Measurements from ENCODE around the gene FBXO44. TPM values are rescaled to one million over a fixed set of nuclear protein-coding genes. Genes with fewer than 3 reads are reported as not detected.

FBXO44 gene
- total RNA-seq, 1 donor from 2014 or later = 24.2 TPM

DNA sequence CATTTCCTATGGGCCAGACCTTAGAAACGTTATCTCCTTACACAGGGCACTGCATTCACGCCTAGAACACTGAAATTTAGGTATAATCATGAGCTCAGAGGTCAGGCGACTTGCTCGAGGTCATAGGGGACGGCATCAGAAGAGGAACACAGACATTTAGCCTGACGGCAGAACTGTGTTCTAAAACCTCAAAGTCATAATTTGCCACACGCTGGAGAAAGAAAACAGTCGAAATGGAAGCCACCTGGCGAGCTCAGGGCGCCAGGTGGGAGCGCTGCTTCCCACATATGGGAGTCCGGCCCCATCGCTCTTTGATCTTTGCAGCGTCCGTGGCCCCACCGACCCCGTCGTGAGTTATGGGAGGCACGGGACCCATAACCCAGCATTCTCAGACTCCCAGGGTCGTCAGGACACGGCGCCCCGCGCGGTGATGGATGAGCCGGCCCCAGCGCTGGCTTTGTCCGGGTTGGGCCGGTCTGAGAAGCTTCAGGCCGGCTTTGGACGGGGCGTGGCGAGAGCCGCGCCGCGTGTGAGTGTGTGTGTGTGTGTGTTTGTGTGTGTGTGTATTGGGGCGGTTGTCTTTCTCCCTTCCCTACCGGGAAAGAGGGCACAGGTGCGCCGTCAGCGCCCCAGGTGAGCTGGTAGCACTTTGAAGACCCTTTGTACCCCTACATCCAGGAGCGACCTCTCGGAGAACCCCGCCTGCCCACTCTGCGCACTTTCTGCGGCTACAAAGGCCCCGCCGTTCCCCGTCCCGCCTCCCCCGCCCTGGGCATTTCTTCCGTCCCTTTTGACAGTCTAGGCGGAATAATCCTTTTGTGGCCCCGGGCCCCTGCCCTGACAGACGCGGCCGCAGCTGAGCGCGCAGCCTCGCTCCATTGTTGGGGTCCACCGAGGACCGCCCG, 36.0 kb downstream of the FBXO44 start:
- Mint-ChIP-seq H3K36me3 (ENCODE audit: low read depth) (no peaks in the 10 kb centered on the region), H3K4me3 (peak overlapping the region; percentile 13), H3K27ac (no peak overlapping the region), H3K9me3 (no peaks in the 10 kb centered on the region), H3K27me3 (ENCODE audit: insufficient read depth) (peaks cover 57% of the 10 kb centered on the region), H3K4me1 (ENCODE audit: low read depth) (peaks cover 21% of the 10 kb centered on the region)
- no peak for DNase-seq (ENCODE audit: low spot score)
- intact Hi-C loops (cut with micrococcal nuclease) = loop anchor here (5.0 kb wide), 1 partner anchor 893 kb away; the partner anchor contains the start of gene CASZ1

GRCh38 chr1:11691302-11691914, 36.7 kb downstream of the FBXO44 start, which contains the start of gene DRAXIN:
Gene DRAXIN, plus strand, starts transcription at chr1:11691710. Its CDS starts 14,549 bp downstream, at chr1:11706259.
- H3K4me1 Mint-ChIP-seq (ENCODE audit: low read depth) = peaks cover 21% of the 10 kb centered on the region
- no peaks in the 10 kb centered on the region for H3K9me3 Mint-ChIP-seq
- peaks cover 60% of the 10 kb centered on the region for H3K27me3 Mint-ChIP-seq (ENCODE audit: insufficient read depth)
- no peak for DNase-seq (ENCODE audit: low spot score)
- H3K27ac Mint-ChIP-seq = no peak within 1 kb of the TSS
- peak within 1 kb of the TSS; percentile 59 for H3K4me3 Mint-ChIP-seq
- intact Hi-C loops (cut with micrococcal nuclease) = loop anchor here (5.0 kb wide), 1 partner anchor 894 kb away; the partner anchor contains the start of gene CASZ1
- no peaks in the 10 kb centered on the region for H3K36me3 Mint-ChIP-seq (ENCODE audit: low read depth)

DNA sequence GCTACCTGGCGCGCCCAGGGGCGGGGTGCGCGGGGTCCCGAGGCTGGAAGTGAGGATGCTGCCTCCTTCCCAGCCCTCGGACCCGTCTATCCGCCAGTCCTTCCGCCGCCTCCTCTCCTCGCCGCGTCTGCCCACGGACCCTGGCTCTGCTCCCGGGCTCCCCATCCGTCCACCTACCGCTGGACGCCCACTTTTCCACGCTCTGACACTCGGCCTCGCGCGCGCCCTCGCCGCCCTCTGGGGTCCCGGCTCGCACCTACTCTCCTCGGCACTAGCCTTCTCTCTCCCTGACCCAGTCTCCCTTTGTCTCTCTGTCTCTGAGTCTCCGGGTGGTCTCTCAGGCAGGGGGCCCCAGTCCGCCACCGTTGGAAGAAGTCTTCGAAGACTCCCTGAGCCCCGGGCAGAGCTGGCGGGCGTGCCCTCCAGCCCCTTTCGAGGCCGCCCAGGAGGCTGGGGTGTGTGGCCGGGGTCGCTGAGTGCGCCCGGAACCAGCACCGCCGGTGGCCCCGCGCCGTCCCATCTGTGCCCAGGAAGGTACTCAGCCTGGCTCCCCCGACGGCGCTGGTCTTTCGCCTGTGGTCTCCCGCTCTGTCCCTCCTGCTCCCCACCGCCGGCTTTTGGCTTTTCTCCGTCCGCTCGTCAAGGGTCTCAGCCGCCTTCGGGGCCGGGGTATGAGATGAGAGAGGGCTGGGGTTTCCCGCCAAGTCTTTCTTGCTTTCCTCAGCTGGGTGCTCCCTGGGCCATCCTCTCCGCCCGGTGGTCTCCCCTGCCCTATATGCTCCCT, 37.4 kb downstream of the FBXO44 start:
- Mint-ChIP-seq H3K9me3 (no peaks in the 10 kb centered on the region), H3K27ac (no peak overlapping the region), H3K27me3 (ENCODE audit: insufficient read depth) (peaks cover 60% of the 10 kb centered on the region), H3K4me3 (peak overlapping the region; percentile 59), H3K36me3 (ENCODE audit: low read depth) (no peaks in the 10 kb centered on the region), H3K4me1 (ENCODE audit: low read depth) (peaks cover 21% of the 10 kb centered on the region)
- intact Hi-C loops (cut with micrococcal nuclease) = loop anchor here (5.0 kb wide), 1 partner anchor 895 kb away; the partner anchor contains the start of gene CASZ1
- DNase-seq (ENCODE audit: low spot score) = no peak

DNA sequence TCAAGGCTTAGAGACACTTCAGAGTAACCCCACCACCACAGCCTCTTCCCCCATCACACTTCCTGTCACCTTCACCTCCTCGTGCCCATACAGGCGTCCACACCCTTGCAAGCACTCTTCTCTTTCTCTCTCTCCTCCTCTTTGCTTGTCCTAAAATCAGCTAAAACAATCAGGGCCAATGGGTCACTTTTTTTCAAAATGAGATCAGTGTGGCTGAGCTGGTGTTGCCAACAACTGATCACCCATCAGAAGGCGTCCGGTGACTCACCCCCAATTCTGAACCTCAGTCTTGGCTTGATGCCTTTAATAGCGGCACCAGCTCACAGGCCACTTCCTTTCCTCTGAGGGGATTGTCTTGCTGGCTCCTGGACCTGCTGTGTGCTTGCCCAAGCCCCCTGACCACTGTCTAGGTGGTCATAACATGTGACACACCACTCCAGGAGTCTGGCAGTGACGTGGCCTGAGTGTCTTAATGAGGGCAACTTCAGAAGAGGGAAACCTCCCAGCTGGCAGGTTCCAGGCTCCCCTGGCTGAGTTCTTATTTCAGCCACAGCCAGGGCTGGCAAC, 38.4 kb downstream of the FBXO44 start:
- Mint-ChIP-seq H3K4me1 (ENCODE audit: low read depth) (peaks cover 21% of the 10 kb centered on the region), H3K36me3 (ENCODE audit: low read depth) (no peaks in the 10 kb centered on the region), H3K4me3 (peak overlapping the region; percentile 11), H3K27ac (peak overlapping the region; percentile 14), H3K9me3 (no peaks in the 10 kb centered on the region), H3K27me3 (ENCODE audit: insufficient read depth) (peaks cover 51% of the 10 kb centered on the region)
- intact Hi-C loops (cut with micrococcal nuclease) = loop anchor here (5.0 kb wide), 1 partner anchor 896 kb away; the partner anchor contains the start of gene CASZ1
- DNase-seq (ENCODE audit: low spot score) = no peak

GRCh38 chr1:11693917-11694316, 39.2 kb downstream of the FBXO44 start:
- intact Hi-C loops (cut with micrococcal nuclease) = loop anchor here (5.0 kb wide), 1 partner anchor 897 kb away; the partner anchor contains the start of gene CASZ1
- H3K4me3 Mint-ChIP-seq = no peak overlapping the region
- no peak for DNase-seq (ENCODE audit: low spot score)
- H3K9me3 Mint-ChIP-seq = no peaks in the 10 kb centered on the region
- H3K36me3 Mint-ChIP-seq (ENCODE audit: low read depth) = no peaks in the 10 kb centered on the region
- H3K27me3 Mint-ChIP-seq (ENCODE audit: insufficient read depth) = peaks cover 42% of the 10 kb centered on the region
- H3K27ac Mint-ChIP-seq = no peak overlapping the region
- H3K4me1 Mint-ChIP-seq (ENCODE audit: low read depth) = peaks cover 21% of the 10 kb centered on the region

DNA sequence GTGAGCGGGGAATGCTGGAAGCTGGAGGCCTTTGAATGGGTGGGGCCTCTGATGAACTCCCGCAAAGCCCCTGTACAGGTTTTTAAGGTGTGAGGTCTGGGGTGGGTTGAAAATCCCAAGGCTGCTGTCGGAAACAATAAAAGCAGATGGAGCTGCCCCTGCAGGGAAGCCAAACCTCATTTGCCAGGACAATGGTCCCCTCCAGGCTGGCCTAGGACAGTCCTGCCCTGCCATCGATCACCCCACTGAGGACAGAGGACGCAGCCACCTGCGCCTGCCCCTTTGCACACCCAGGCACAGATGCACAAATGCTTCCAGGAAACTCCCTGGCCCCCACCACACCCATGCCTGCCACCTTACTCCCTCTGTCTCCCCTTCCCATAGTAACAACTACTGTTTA, 41.2 kb downstream of the FBXO44 start:
- intact Hi-C loops (cut with micrococcal nuclease) = no loop called here
- H3K4me1 Mint-ChIP-seq (ENCODE audit: low read depth) = peaks cover 13% of the 10 kb centered on the region
- no peaks in the 10 kb centered on the region for H3K9me3 Mint-ChIP-seq
- no peak for DNase-seq (ENCODE audit: low spot score)
- no peak overlapping the region for H3K27ac Mint-ChIP-seq
- H3K4me3 Mint-ChIP-seq = no peak overlapping the region
- peaks cover 34% of the 10 kb centered on the region for H3K27me3 Mint-ChIP-seq (ENCODE audit: insufficient read depth)
- H3K36me3 Mint-ChIP-seq (ENCODE audit: low read depth) = no peaks in the 10 kb centered on the region

GRCh38 chr1:11697188-11697892, 42.7 kb downstream of the FBXO44 start:
- no peak overlapping the region for H3K27ac Mint-ChIP-seq
- peaks cover 13% of the 10 kb centered on the region for H3K4me1 Mint-ChIP-seq (ENCODE audit: low read depth)
- no peaks in the 10 kb centered on the region for H3K36me3 Mint-ChIP-seq (ENCODE audit: low read depth)
- no peak for DNase-seq (ENCODE audit: low spot score)
- no peaks in the 10 kb centered on the region for H3K9me3 Mint-ChIP-seq
- no peak overlapping the region for H3K4me3 Mint-ChIP-seq
- intact Hi-C loops (cut with micrococcal nuclease) = no loop called here
- H3K27me3 Mint-ChIP-seq (ENCODE audit: insufficient read depth) = peaks cover 31% of the 10 kb centered on the region

DNA sequence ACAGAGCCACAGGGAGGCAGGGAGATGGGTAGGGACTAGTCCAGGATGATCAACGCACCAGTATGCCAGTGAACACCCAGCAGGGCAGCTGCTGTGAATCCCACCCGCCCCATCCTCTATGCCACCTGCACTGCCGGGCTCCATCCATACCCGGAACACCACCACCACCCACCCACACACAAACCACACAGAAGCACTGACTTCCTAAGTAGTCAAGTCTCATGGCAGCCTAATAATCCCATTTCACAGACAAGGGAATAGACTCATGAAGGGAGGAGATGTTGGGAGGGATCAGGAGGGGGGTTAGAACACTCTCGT, 43.2 kb downstream of the FBXO44 start:
- Mint-ChIP-seq H3K27me3 (ENCODE audit: insufficient read depth) (peaks cover 26% of the 10 kb centered on the region), H3K36me3 (ENCODE audit: low read depth) (no peaks in the 10 kb centered on the region), H3K4me3 (no peak overlapping the region), H3K4me1 (ENCODE audit: low read depth) (peaks cover 12% of the 10 kb centered on the region), H3K9me3 (no peaks in the 10 kb centered on the region), H3K27ac (no peak overlapping the region)
- intact Hi-C loops (cut with micrococcal nuclease) = no loop called here
- no peak for DNase-seq (ENCODE audit: low spot score)

GRCh38 chr1:11700601-11701467, 46.2 kb downstream of the FBXO44 start:
- no peak overlapping the region for H3K4me3 Mint-ChIP-seq
- no peaks in the 10 kb centered on the region for H3K9me3 Mint-ChIP-seq
- no peaks in the 10 kb centered on the region for H3K36me3 Mint-ChIP-seq (ENCODE audit: low read depth)
- DNase-seq (ENCODE audit: low spot score) = no peak
- intact Hi-C loops (cut with micrococcal nuclease) = no loop called here
- no peaks in the 10 kb centered on the region for H3K4me1 Mint-ChIP-seq (ENCODE audit: low read depth)
- peaks cover 14% of the 10 kb centered on the region for H3K27me3 Mint-ChIP-seq (ENCODE audit: insufficient read depth)
- H3K27ac Mint-ChIP-seq = no peak overlapping the region

- no peak overlapping the region for H3K4me3 Mint-ChIP-seq
- H3K27ac Mint-ChIP-seq = no peak overlapping the region
These were observed 46.9 kb downstream of the FBXO44 start for GRCh38 chr1:11701551-11701961.

GRCh38 chr1:11701981-11702803, 47.5 kb downstream of the FBXO44 start:
- H3K4me1 Mint-ChIP-seq (ENCODE audit: low read depth) = no peaks in the 10 kb centered on the region
- H3K27me3 Mint-ChIP-seq (ENCODE audit: insufficient read depth) = peaks cover 12% of the 10 kb centered on the region
- no peaks in the 10 kb centered on the region for H3K9me3 Mint-ChIP-seq
- no peaks in the 10 kb centered on the region for H3K36me3 Mint-ChIP-seq (ENCODE audit: low read depth)
- intact Hi-C loops (cut with micrococcal nuclease) = no loop called here
- no peak overlapping the region for H3K4me3 Mint-ChIP-seq
- H3K27ac Mint-ChIP-seq = no peak overlapping the region
- no peak for DNase-seq (ENCODE audit: low spot score)

More at GRCh38 chr1:11701551-11701961, 46.9 kb downstream of the FBXO44 start:
- no peak for DNase-seq (ENCODE audit: low spot score)
- Mint-ChIP-seq H3K27me3 (ENCODE audit: insufficient read depth) (peaks cover 12% of the 10 kb centered on the region), H3K4me1 (ENCODE audit: low read depth) (no peaks in the 10 kb centered on the region), H3K36me3 (ENCODE audit: low read depth) (no peaks in the 10 kb centered on the region), H3K9me3 (no peaks in the 10 kb centered on the region)
- intact Hi-C loops (cut with micrococcal nuclease) = no loop called here

Measured in activated T-helper 1 cell treated with anti-CD3 and anti-CD28 coated beads, Interleukin-12 subunit alpha, Interleukin-12 subunit beta, Interleukin-2, Interleukin-4 antibody, amounts not matched to agents 30 ng/mL and 10 ng/mL and 1 ng/mL, durations not matched to agents 14 hours and 24 hours and 36 hours (primary cell).